GM19351 (cell line): ENCODE results near the gene TRIM8.
"Not testable (repeated sequence)": the region's sequence is repeated elsewhere in the genome, so short reads cannot be mapped to it uniquely, and the experiment has no call there.

ENCODE experiments used
- ATAC-seq: cut with Tn5 transposase; IDR thresholded peaks from one replicate; pipeline ENCODE4 v1.9.1; 2021; ENCODE audit warnings: mild to moderate bottlenecking, moderate library complexity; ENCODE audit not compliant: unreplicated experiment

Gene TRIM8

DNA sequence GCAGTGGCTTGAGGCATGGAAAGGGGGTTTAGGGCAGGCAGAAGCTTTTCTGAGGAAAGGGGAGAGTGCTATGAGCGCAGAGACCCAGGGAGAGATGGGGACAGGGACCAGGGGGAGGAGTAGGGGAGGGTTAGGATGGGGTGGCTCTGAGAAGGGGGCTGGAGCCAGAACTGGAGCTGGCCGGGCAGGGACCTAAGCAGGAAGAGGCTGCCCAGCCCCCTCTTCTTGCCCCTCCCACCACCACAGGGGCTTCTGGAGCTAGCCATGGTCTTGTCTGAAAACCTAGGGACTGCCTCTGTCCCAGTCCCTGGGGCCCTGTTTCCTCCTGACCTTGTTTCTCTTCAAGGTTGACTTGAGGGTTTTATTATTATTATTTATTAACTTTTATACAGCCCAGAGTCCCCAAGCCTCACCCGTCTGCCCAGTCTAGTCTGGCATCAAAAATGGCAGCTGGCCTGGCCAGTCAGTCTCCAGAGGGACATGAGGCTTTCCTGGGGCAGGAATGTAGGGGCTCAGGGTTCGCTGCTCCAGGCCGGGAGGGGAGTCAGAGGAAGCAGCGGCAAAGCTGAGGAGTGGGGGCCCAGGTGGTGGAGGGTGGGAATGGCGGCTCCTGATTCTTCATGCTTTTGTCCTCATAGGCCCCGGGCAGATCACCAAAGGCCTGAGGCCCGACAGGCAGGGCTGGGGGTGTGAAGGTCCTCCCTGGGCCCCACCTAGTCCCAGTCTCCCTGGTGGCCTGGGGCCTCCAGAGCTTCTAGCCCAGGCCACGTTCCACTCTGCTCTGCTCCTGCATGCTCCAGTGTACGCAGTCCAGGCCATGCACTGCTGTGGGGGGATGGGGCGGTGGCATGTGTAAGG lies 5.7 kb downstream of the TRIM8 start:
- ATAC-seq: no peak

DNA sequence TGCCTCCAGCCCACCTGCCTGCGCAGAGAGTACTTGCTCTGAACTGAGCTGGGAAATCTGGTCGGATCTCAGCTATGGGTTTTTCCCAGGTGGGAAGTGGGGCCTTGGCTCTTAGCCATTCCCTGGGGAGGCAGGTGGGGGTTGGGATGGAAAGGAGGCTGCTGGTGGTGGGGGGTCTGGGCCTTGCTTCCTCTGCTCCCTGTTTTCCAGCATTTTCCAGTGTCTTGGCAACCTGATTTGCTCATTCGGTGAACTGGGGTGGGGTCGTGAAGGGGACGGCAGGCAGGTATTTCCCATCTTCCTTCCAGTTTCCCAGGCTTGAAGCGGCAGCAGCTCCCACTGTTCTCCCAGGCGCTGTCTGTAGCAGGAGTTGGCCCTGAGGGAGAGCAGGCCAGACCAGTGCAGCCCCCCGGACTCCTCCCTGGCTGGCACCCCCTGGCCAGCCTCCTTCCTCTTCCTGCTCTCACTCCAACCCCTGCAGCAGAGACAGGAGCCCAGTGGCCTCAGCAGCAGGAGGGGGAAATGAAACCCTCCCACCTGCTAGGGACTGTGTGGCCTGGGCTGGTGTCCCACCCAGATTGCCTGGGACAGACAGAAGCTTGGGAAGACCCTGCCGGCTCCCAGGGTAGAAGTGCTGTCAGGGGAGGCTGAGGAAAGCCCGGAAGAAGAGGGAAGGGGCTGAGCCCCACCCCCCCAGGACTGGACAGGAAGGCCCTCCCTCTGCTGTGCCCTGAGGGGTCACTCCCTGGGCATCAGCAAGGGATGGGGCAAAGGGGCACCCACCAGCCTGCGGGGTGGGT lies 6.6 kb downstream of the TRIM8 start:
- no peak for ATAC-seq

DNA sequence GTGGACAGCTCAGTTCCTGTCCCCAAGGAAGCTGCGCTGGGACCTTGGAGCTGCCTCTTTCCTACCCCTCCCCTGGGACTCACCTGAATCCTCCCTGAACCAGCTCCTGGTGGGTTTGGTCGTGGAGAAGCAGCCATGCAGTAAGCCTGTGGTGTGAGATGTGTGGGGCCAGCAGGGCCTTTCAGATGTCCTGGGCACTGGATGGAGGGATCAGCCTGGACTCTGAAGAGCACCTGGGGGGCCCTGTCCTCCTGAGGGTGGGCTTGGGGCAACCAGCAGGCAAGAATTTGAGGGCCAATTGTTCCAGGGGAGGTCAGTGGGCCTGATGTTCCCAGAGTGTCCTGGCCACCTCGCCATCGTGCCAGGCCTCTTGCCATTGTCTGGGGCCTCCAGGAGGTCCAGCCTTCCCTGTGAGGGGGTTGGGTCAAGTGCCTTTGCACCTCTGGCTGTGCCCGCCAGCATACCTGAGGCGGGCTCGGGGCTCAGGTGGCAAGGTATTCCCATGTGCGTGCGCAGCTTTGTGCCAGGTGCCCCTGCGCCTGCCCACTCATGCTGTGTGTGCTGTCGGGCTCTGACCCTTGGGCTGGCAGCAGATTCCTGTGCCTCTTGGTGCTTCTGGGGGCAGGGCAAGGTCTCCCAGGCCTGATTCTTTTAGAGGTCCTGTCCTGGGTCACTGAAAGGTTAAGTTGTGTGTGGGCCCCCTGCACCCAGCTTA lies 7.3 kb downstream of the TRIM8 start:
- no peak for ATAC-seq

DNA sequence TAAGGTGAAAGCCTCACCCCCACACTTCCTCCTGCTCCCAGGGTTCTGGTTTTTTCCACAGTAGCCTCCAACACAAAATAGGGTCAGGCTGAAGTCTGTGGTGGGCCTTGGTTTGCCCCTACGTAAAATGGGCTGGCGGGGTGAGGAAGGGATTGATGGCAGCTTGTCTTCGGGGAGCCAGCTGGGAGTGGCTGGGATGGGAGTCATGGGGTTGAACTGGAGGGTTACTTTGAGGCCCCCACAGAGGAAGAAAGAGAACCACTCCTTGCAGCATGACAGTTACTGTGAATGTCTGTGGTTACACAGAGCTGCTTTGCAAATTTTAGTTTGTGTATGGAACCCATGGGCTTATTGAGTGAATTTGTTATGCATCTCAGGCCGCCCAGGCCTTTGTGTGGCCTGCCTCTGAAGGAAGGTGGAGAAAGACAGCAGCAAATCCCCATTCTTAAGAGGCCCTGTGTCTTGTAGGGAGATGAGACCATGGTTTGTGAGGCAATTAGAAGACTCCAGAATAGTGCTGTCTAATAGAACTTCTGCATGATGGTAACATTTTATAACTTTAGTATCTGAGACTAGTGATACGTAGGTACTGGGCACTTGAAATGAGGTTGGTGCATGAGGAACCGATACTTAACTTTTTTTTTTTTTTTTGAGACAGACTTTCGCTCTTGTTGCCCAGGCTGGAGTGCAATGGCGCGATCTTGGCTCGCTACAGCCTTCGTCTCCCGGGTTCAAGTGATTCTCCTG lies 8.1 kb downstream of the TRIM8 start:
- ATAC-seq: peak; percentile 62

DNA sequence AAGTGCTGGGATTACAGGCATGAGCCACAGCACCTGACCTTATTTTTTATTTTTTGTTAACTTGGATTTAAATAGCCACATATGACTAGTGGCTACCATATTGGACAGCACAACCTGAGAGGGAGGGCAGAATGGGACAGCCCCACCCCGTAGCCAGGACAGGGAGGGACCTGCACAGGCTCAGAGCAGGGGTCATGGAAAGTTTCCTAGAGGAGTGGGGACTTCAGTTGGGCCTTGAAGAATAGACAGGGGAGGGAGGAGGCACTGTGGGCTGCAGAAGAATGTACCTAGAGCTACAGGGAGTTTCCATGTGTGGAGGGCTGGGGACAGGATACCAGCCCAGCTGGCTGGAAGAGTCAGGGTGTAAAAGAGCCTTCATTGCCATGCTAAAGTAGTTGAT lies 8.8 kb downstream of the TRIM8 start:
- ATAC-seq: no peak

DNA sequence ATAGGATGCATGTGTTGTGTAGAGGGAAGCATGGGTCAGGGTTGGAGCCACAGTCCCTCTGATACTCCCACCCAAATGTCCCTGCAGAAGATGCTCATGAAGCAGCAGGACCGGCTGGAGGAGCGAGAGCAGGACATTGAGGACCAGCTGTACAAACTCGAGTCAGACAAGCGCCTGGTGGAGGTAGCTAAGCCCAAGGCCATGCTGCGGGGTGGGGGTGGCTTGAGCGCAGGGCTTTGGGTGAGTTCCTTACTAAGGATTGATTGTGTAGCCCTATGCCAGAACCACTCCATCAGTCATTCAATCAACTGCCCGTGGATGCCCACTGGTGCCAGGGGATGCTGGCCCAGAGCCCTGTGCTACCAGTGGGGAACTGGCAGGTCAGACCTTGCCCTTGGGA lies 10.3 kb downstream of the TRIM8 start:
- ATAC-seq: no peak

DNA sequence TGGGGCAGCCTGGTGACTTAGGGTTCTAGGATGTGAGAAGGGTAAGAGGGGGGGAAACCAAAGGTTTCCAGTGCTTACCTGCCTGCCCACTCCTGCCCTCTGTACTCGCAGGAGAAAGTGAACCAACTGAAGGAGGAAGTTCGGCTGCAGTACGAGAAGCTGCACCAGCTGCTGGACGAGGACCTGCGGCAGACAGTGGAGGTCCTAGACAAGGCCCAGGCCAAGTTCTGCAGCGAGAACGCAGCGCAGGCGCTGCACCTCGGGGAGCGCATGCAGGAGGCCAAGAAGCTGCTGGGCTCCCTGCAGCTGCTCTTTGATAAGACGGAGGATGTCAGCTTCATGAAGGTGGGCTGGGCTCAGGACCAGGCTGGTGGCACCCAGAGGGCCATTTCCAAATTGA lies 10.7 kb downstream of the TRIM8 start:
- ATAC-seq: no peak

DNA sequence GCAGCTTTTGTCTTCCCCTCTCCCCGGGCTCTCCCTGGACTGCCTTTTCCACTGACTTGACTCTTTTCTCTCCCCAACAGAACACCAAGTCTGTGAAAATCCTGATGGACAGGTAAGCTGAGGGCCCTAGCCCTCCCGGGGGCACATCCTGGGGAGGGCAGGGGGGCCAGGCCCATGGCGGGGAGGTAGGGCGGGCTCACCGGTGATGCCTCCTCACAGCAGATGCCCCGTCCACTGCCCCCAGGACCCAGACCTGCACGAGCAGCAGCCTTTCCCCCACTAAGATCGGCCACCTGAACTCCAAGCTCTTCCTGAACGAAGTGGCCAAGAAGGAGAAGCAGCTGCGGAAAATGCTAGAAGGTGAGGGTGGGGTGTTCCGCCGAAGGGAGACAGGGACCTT lies 11.7 kb downstream of the TRIM8 start:
- no peak for ATAC-seq

DNA sequence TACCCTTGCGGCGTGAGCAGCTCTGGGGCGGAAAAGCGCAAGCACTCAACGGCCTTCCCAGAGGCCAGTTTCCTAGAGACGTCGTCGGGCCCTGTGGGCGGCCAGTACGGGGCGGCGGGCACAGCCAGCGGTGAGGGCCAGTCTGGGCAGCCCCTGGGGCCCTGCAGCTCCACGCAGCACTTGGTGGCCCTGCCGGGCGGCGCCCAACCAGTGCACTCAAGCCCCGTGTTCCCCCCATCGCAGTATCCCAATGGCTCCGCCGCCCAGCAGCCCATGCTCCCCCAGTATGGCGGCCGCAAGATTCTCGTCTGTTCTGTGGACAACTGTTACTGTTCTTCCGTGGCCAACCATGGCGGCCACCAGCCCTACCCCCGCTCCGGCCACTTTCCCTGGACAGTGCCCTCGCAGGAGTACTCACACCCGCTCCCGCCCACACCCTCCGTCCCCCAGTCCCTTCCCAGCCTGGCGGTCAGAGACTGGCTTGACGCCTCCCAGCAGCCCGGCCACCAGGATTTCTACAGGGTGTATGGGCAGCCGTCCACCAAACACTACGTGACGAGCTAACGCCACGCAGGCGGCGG lies 12.6 kb downstream of the TRIM8 start:
- no peak for ATAC-seq

DNA sequence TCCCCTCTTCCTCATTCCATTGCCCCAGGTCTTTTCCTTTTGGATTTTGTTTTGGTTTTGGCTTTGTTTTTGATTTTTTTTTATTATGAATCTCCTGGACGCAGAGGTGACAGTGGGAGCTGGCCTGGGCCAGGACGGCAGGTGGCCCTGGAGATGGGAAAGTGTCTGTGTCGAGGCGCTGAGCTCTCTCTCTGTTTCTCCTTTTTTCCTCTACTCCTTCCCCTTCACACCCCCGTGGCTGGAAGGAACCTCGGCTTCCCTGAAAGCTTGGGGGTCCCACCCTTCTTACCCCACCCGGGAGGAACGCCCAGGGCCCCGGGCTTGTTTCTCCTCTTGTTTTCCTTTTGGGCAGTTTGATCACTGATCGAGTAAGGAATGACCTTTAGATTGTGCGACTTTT lies 13.2 kb downstream of the TRIM8 start:
- ATAC-seq: no peak

DNA sequence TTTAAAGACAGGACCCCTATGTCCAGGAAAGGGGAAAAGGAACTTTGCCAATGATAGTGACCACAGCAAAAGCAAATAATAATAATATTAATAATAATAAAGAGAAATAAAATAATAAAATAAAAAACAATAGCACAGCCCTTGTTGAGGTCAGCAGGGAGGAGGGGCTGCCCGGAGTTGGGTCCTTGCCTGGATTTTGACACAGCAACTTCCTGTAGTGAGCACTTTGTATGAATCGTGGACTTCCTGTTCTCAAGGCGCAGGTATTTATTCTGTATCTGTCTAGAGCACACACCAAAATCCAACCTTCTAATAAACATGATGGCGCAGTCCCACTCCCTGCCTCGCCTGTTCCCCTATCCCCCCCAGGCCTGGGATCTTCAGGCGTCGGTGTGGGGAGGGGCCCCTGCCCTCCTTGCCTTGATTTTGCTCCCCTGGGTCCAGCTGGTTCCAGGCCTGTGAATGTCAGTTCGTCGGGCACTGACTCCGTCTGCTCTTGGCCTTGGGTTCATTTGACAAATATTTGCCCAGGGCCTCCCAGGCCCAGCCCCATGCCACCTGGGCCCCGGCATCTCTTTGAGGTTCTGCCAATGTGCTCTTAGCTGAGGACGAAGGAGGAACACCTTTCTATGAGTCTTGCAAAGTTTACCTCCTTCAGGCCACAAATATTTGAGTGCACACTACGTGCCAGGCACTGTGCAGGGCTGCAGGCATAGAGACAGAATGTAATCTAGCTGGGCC lies 13.9 kb downstream of the TRIM8 start:
- ATAC-seq: no peak

DNA sequence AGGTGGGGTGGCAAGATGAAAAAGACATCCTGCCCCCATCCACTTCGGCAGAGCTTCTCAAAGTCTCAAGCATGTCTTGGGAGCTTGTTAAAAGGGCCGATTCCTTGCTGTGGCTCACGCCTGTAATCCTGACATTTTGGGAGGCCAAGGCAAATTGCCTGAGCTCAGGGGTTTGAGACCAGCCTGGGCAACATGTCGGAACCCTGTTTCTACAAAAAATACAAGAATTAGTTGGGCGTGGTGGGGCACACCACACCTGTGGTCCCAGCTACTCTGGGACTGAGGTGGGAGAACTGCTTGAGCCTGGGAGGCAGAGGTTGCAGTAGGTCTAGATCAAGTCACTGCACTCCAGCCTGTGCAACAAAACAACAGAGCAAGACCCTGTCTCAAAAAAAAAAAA lies 14.5 kb downstream of the TRIM8 start:
- ATAC-seq: no peak

DNA sequence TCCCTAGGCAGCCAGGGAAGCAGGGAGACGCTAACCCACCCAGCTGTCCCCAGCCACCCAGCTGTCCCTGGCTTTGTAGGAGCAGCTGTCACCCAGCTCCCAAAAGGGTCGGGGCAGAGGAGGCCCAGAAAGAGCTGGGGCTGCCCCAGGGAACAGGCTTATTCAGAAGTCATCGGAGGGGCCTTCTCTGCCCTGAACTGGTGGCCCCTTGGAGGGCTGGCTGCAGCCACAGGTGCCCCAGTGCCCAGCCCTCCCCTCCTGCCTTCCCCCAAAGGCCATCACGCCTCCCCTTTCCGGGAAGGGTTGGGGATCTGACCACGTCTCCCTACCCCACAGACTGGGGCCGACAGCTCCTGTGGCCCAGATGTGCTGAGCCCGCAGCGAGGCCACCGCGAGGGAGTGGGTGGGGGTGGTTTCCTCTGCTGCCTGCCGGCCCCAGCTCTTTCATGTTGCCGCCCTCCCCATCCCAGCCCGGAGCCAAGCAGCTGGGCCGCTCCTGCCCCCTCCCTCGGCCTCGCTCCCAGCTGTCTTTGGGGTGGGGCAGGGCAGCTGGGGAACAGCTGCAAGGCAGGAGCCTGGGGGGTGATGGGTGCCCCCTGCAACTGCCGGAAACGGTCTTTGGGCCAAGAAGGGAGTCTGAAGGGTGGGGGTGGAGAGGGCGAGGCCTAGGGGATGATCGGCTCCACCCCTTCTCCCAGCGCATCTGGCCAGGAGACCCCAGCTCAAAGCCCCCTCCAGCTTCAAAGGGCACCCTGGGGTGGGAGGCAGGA lies 16.8 kb downstream of the TRIM8 start:
- peak; percentile 86 for ATAC-seq

DNA sequence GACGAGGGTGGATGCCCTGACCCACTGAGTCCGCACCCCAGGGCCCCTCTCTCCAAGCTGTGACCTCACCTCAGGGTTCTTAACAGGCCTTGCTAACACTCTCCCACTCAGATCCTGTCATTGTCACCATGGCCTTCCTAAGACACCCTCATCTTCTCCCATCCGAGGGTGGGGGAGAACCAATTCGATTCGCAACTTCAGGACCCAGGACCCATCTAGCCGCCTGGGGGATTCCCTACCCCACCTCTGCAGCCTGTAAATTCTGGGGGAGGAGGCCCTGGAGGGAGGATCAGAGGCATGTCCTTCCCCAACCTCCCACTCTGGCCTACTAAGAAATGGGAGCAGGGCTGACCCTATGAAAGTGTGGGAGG lies 17.4 kb downstream of the TRIM8 start:
- peak; percentile 20 for ATAC-seq

DNA sequence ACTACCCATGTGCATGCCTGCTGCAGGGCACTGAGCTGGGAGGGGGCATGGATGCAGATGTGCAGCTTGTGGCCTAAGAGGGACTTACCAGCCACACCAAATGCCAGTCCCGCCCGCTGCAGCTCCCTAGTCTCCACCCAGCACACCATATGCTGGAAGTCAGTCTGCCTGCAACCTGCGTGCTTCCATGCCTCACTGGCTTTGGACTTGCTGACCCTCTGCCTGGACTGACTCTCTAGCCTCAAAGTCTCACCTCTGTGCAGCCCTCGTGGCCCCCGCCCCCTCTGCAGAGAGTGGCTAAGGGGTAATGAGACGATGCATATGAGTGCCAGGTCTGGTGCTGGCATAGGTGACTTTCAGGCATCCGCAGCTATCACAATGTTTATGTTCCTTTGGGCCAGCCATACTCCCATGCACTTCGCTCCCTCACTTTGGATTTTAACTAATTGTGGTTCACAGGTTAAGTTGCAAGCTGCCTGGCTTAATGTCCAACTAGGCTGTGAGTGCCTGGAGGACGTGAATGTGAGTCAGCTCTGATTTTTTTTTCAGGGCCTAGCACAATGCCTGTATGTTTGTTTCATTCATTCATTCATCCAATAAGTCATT lies 21.7 kb downstream of the TRIM8 start:
- ATAC-seq: no peak

DNA sequence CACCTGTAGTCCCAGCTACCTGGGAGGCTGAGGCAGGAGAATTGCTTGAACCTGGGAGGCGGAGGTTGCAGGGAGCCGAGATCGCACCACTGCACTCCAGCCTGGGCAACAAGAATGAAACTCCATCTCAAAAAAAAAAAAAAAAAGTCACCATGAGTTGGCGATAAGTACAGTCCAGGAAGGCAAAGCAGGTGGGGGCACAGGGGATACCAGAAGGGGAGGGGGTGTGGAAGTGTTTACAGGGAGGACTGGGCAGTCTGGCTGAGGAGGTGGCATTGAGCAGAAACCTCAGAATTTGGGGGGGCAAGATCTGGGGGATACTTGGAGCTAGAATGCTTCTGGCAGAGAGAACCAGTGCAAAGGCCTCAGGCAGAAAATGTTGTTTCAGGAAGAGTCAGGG lies 23.1 kb downstream of the TRIM8 start:
- ATAC-seq: not testable (repeated sequence)

DNA sequence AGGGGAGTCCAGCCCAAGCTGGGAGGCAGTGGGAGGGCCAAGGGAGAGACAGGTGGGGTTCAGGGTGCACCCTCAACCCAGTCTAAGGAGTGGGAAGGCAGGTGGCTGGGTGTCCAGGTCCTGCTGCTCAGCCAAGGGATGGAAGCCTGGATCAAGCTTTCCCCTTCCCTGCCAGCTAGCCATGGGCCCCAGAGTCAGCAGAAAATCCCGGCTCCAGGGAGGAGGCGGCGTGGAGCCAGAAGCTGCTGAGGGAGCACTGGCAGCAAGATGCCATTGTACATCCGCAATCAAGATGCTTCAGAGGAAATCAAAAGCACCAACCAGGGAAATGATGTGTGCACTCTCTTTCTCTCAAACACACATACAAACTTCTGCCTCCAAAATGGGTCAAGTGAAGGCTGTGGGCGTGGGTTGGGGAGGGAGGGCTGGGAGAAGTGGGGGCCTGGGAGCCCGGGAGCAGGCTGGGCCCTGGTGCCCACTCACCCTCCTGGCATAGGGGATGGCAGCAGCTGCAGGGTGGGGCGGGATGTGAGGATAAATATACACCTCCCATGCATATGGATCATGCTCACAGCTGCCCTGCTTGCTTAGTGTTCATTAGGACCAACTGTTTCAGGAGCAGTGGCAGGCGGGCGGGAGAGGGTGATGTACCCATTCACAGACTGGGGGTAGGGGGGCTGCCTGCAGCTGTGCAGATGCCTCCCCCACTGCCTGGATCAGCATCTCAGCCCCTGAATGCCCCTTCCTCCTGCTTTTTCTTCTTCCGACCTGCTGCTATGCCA lies 24.2 kb downstream of the TRIM8 start:
- no peak for ATAC-seq
